Stimulated activated memory B cell treated with anti-CD40 and anti-IgM and Interleukin-4, amounts not matched to agents 10 μg/mL and 1 μg/mL and 100 μg/mL, for 72 hours (primary cell): ENCODE measurements around the gene HOXA11.

ENCODE experiments used
- ATAC-seq: fragments of 150-1000 bp; cut with Tn5 transposase; 2 replicates; pipeline ENCODE4 v1.10.0; 2021
- H3K27ac Mint-ChIP-seq: one replicate; pipeline ENCODE4 v1.8.0; 2022; ENCODE audit warnings: mild to moderate bottlenecking, mixed read lengths
- H3K27me3 Mint-ChIP-seq: one replicate; pipeline ENCODE4 v1.8.0; 2022; ENCODE audit warnings: mixed read lengths
- H3K36me3 Mint-ChIP-seq: one replicate; pipeline ENCODE4 v1.8.0; 2022; ENCODE audit warnings: mixed read lengths
- H3K4me1 Mint-ChIP-seq: one replicate; pipeline ENCODE4 v1.8.0; 2022; ENCODE audit warnings: mixed read lengths
- H3K4me3 Mint-ChIP-seq: one replicate; pipeline ENCODE4 v1.8.0; 2022; ENCODE audit warnings: mild to moderate bottlenecking, moderate library complexity, mixed read lengths
- H3K9me3 Mint-ChIP-seq: one replicate; pipeline ENCODE4 v1.8.0; 2022; ENCODE audit warnings: mixed read lengths

HOXA11 gene

DNA sequence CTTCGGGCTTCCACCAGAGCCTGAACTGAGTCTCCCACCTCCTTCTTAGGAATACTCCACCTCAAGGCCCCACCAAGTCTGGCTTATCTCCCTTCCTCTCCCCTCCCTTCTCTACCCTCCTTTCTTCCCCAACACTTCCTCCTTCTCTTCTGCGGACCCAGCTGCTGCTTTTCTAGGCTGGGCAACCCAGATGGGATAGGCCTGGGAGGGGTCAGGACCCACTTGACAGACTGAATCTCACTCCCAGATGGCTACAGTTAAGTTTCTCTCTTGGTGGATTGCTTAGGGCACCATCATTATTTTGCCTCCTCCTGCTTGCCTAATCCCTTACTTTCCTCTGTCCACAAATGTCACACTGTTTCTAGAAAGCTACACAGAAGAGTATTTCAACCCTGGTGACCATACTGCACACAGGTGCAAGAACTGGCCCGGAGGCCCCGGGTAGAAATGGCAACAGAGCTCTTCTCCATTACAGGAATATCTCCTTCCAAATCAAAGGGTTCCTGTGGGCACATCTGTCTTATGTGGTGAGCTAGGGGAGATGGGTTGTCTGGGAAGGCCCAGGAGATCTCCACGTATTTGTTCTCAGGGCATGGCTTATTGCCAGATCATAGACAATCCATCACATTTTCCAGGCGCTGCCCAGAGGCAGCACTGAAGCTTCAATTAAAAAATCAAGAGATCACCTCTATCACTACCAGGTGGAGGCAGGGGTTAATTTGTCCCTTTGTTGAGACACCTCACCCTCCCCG lies 5.1 kb upstream of the HOXA11 start:
- peaks cover 18% of the 10 kb centered on the region for H3K4me1 Mint-ChIP-seq
- H3K36me3 Mint-ChIP-seq: no peaks in the 10 kb centered on the region
- no peaks in the 10 kb centered on the region for H3K9me3 Mint-ChIP-seq
- H3K4me3 Mint-ChIP-seq: no peak overlapping the region
- no peak for ATAC-seq
- H3K27ac Mint-ChIP-seq: no peak overlapping the region
- peaks cover 90% of the 10 kb centered on the region for H3K27me3 Mint-ChIP-seq

DNA sequence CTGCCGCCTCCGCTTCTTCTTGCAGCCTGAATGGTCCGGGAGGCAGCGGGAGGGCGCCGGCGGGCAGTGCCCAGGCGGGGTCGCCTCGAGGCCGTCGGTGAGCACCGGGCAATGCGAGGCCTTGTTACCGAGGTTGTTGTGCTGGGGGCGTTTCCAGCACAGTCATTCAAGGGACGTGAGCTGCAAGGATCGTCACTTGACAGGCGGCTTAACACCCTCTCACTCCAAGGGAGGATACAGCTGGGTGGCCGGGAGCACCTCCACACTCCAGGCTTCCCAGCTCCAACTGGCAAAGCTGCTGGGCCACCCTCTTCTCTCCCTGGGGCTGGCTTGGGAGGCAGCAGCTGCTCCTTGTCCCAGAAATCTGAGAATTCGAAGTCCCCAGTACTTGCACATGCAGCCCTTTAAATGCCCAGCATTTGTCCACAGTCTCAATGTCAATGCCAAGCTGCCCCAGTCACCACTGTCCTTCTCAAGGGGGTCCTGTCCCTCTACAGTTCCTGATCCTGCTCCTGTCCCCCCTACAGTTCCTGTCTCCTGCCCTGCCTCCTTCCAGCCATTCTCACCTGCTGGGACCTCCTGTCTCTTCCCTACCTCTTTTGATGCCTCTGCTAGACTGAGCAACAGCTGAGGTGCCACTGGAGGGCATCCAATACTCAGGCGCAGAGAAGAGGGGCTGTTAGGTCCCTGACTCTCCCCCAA lies 4.4 kb upstream of the HOXA11 start:
- no peak overlapping the region for H3K4me3 Mint-ChIP-seq
- H3K9me3 Mint-ChIP-seq: no peaks in the 10 kb centered on the region
- peaks cover 92% of the 10 kb centered on the region for H3K27me3 Mint-ChIP-seq
- no peak for ATAC-seq
- no peak overlapping the region for H3K27ac Mint-ChIP-seq
- H3K36me3 Mint-ChIP-seq: no peaks in the 10 kb centered on the region
- H3K4me1 Mint-ChIP-seq: peaks cover 24% of the 10 kb centered on the region

DNA sequence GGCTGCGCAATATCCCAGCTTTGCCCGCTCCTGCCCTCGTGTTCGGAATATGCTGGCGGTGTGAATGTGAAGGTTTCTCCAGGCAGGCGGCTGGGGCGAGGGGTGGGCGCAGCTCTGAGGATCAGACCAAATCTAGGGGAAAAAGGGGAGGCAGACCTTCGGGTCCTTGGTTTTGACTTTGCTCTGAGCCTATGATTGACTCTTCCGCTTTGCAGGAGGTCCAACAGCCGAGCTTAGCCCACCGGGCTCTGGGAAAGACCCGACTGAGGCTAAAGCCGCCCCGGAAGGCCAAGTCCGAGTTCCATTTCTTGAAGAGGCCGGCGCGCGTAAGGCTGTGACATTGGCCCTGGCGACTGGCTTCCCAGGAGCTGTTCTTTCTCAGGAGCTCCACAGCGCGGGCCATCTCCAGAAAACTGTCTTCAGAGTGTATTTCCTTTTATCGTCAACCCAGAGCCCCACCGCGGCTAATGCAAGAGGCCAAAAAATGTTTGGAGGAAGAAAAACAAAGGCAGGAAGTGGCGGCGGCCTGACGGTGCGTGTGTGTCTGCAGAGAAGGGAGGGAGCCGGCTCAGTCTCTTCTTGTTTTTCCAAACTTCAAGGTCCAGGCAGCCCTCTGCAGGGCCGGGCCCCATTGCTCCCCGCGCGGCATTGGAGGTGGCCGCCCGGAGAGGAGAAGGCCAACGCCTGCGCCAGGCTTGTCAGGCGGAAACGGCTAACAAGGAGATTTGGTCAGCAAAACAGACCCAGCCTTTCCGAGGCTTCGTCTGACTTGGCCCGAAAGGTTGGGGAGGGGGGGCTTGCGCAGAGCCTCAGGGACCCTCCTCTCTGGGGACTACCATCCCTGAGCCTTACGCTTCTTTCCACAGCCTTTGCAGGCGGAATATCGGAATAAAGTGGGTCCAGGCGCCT lies 3.6 kb upstream of the HOXA11 start:
- Mint-ChIP-seq H3K27me3 (peaks cover 91% of the 10 kb centered on the region), H3K9me3 (no peaks in the 10 kb centered on the region), H3K27ac (no peak overlapping the region), H3K36me3 (no peaks in the 10 kb centered on the region), H3K4me1 (peaks cover 24% of the 10 kb centered on the region), H3K4me3 (peak overlapping the region; percentile 52)
- ATAC-seq: no peak

DNA sequence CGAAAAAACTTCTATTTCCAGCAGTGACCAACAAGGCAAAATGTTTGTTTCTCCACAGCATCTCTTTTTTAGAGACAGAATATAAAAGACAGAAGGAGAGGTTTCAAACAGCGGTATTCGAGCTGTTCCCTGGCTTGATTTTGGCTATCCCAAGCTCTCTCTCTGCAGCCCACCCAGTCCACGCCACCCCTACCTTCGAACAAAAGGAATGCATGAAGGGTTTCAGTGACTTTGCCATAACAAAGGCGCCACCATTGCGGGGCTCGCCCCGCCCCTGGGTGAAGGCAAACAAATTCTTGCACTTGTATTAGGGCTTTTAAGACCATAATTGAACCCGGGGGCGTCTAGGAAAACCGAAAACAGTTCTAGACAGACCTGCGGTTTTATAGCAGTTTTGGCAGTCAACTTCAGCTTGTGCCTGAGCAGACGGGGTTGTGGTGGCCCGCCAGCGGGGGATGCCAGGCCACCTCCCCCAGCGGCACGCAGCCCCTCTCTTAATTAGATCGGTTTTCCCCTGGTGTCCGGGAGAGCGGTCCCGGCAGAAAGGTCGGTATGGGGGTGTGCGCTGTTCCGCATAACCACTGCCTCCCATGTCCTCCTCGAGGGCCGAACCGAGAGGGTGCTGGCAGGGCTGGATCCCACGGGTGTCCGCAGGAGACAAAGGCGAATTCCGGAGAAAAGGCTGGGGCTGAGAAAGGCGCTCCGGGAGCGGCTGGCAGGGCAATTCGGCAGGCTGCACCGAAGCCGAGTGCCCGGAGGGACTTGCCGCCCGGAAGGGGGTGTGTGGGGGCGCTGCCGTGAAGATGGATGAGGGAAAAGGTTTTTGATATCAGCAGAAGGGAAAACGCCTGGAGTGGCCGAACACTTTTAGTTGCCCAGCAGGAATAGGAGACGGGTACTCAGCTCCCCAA lies 2.7 kb upstream of the HOXA11 start:
- peaks cover 28% of the 10 kb centered on the region for H3K4me1 Mint-ChIP-seq
- no peaks in the 10 kb centered on the region for H3K36me3 Mint-ChIP-seq
- H3K9me3 Mint-ChIP-seq: no peaks in the 10 kb centered on the region
- peaks cover 92% of the 10 kb centered on the region for H3K27me3 Mint-ChIP-seq
- no peak for ATAC-seq
- no peak overlapping the region for H3K4me3 Mint-ChIP-seq
- no peak overlapping the region for H3K27ac Mint-ChIP-seq

DNA sequence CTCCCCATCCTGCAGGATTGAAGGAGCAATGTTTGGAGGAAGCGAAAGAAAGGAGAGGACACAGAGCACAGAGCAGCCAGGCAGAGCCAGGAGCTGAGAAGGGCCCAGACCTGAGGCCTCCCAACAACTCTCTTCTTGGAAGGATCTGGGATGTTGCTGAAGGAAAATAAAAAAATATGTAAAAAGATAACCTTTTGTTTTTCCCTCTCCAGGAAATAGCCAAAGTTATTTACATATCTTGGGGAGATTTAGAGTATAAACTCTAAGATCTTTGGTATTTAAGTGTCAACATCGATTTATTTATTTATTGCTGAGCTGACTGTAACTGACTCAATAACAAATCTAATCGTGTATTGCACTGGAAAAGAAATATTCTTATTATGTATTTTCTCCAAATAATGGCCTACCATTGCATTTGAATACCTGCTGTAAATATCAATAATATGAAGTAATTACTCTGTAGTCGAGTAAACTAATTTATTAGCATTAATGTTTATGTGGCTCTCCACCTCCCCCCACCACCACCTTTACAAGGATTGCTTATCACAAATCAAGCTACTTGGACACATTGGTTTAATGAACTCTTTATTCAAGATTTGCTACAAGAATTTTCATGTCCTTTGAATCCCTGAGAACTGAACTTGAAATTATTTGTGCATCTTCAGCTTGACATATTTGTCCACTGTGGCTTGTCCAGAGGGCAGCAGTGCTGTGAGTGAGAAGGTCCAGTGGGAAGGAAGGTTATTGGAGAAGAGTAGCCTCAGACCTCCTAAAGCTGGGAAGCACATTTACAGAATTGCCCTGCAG lies 1.8 kb upstream of the HOXA11 start:
- peaks cover 29% of the 10 kb centered on the region for H3K4me1 Mint-ChIP-seq
- H3K4me3 Mint-ChIP-seq: no peak overlapping the region
- no peaks in the 10 kb centered on the region for H3K36me3 Mint-ChIP-seq

DNA sequence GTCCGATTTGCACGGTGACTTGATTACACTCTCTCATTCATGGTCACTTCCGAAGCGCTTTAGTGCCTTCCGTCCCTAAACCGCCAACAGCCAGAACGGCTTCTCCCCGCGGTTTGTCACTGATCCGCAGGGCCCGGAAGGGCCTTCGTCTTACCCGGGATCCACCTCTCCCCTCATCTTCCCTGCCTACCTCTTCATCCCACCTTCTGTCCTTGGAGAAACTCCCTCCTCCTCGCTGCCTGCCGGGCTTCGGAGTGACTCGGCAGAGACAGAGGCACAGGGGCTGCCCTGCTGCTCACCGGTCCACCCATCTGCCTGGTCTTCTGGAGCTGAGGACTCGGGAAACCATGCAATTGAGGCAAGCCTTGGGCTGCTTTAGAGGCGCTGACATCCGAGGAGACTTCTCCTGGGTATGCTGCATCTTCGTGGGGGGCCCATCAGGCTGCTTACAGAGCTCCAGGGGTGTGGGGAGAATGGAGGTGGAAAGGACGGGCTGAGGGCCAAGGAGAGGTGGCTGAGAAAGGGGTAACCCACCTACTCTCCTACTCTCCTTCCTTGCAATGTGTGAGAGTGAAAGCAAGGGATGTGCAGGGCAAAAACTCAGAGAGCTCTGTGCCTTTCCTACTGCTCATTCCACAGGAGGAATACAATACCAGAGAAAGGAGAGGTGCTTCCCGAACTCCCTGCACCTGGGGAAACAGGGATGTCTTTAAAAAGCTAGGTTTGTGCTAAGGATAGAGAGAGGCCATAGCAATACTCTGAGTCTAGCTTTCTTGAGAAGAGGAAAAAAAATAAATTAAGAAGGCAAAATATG lies 1.0 kb upstream of the HOXA11 start:
- no peak for ATAC-seq
- Mint-ChIP-seq H3K9me3 (no peaks in the 10 kb centered on the region), H3K27ac (no peak overlapping the region), H3K27me3 (peaks cover 94% of the 10 kb centered on the region), H3K4me3 (no peak overlapping the region), H3K36me3 (no peaks in the 10 kb centered on the region), H3K4me1 (peaks cover 29% of the 10 kb centered on the region)

More for the DNA sequence above, 1.8 kb upstream of the HOXA11 start:
- H3K27ac Mint-ChIP-seq: no peak overlapping the region
- H3K9me3 Mint-ChIP-seq: no peaks in the 10 kb centered on the region
- no peak for ATAC-seq
- peaks cover 94% of the 10 kb centered on the region for H3K27me3 Mint-ChIP-seq

DNA sequence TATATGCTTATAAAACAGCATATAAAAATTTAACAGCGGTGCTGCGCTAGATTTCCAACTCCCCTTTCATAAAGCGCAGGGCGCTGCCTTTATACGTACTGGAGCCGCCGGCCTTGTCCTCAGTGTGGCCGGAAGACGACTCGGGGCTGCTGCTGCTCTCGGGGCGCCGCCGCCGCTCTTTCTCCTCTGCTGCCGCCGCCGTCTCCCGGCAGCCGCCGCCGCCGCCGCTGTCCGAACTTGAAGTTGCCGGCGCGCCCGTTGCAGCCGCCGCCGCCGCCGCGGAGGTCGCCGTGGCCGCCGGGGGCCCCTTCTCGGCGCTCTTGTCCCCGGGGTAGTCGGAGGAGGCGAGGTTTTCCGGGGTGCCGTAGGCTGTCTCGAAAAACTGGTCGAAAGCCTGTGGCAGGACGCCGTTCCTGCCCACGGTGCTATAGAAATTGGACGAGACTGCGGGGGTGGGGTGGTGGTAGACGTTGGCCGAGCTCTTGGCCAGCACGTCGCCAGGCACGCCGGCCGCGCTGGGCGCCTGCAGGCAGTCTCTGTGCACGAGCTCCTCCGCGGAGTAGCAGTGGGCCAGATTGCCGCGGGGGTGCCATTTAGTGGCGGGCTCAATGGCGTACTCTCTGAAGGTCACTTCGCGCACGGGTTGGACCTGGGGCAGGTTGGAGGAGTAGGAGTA lies 557 bp downstream of the HOXA11 start:
- no peak overlapping the region for H3K27ac Mint-ChIP-seq
- H3K27me3 Mint-ChIP-seq: peaks cover 94% of the 10 kb centered on the region
- H3K4me1 Mint-ChIP-seq: peaks cover 40% of the 10 kb centered on the region
- H3K9me3 Mint-ChIP-seq: no peaks in the 10 kb centered on the region
- ATAC-seq: no peak
- peak overlapping the region; percentile 22 for H3K4me3 Mint-ChIP-seq
- H3K36me3 Mint-ChIP-seq: no peaks in the 10 kb centered on the region

DNA sequence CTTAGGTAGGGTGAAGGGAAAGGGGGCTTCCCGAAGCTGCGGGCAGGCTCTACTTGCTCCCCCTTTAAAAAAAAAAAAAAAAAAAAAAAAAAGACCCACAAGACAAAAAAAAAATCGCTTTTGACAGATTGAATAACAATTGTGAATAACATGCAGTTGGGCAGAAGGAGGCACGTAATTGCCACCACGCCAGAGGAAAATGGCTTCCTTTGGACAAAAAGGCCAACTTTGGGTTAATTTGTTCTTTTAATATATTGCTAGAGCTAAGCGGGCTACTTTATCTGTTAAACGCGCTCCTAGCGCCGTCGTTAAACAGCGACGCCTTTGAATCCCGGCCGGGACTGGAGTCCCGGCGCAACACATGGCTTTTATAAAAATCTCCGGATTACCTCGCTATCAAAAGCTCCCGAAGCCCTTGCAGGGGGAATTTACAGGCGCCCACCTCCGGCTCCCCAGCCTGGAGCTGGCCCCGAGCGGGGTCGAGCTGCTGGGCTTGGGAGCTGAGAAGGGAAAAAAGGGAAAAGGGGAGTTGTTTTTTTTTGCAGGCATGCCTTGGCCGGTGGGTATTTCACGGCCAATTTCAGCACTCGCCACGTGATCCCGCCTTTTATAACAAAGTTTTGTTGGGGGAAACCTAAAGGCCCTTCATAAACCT lies 1.2 kb downstream of the HOXA11 start:
- no peaks in the 10 kb centered on the region for H3K36me3 Mint-ChIP-seq
- H3K27ac Mint-ChIP-seq: no peak overlapping the region
- H3K27me3 Mint-ChIP-seq: peaks cover 94% of the 10 kb centered on the region
- ATAC-seq: no peak
- no peak overlapping the region for H3K4me3 Mint-ChIP-seq
- no peaks in the 10 kb centered on the region for H3K9me3 Mint-ChIP-seq
- H3K4me1 Mint-ChIP-seq: peaks cover 36% of the 10 kb centered on the region

DNA sequence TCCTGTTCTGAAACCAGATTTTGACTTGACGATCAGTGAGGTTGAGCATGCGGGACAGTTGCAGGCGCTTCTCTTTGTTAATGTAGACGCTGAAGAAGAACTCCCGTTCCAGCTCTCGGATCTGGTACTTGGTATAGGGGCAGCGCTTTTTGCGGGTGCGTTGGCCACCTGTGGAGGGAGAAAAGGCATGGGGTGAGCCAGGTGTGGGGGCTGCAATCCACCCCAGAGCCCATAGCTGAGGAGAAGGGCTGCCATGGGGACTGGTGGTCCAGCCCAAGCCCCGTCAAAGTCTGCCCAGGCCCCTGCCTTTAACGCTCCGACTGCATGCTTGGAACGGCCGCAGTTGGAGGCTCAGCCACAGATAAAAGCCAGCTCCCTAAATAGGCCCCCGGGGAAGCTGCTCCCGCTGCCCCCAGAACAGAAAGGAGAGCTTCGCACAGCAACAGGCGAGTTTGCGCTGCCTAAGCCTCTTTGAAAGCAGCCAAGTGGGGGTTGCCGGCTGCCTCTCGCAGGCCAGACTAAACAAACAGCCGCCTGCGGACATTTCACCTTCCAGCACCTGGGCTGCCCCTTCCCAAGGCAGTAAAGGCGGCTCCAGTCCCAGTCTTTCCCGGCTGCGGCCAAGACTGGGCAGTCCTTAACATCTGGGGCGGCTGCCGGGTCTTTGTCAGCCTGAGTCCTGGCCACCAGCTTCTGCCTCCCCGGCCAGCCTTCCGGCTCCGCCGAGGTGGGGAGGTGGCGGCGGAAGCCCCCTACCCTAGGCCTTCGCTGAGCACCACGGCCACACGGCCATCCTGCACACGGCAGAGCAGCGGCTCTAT lies 2.0 kb downstream of the HOXA11 start:
- Mint-ChIP-seq H3K36me3 (no peaks in the 10 kb centered on the region), H3K4me3 (peak overlapping the region; percentile 14), H3K9me3 (no peaks in the 10 kb centered on the region), H3K27ac (no peak overlapping the region), H3K4me1 (peaks cover 28% of the 10 kb centered on the region), H3K27me3 (peaks cover 94% of the 10 kb centered on the region)
- ATAC-seq: no peak

DNA sequence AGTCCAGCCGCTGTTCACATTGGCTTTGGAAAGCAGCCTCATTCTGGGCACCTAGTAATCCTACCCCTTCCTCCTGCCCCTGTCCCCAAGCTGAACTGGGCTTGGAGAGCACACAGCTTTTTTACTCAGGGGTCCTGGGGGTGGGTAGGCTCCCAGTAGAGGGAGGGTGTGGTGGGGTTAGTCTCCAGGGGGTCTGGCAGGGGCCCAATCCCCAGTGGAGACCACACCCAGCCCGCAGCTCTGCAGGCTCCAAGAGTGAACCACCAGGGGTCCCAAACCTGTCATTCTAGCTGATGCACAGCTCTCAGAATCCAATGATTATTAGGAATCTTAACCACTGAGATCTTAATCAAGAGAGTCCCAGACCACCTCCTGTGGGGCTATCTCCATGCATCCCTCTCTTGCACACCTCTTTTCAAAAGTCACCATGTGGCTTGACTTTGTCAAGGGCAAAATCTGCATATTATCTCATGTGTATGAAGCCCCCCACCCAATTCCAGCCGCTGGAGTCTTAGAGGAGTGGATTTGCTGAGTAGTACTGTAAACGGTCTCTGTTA lies 2.7 kb downstream of the HOXA11 start:
- Mint-ChIP-seq H3K4me1 (peaks cover 24% of the 10 kb centered on the region), H3K4me3 (no peak overlapping the region), H3K27ac (no peak overlapping the region), H3K36me3 (no peaks in the 10 kb centered on the region), H3K9me3 (no peaks in the 10 kb centered on the region), H3K27me3 (peaks cover 94% of the 10 kb centered on the region)
- ATAC-seq: no peak

DNA sequence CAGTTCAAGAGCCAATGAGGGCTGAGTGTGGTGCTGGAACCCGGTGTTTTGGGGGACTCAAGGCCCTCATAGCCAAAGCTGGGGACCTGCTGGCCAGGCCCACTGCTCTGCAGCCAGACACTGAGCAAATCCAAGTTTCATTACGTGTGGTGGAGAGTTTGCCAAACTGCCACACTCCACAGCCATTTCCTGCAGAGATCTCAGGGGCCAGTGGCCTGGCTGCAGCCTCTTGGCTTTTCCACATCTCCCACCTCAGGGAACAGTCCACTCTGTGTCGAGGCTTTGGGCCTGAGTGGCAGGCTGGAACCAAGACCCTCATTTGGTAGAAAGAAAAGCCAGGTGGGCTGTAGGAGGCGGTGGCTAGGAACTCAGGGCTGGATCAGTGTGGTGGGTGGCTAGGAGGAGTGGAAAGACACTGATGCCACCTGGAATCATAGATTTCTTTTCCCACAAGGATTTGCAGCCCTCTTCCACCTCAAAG lies 3.2 kb downstream of the HOXA11 start:
- no peaks in the 10 kb centered on the region for H3K9me3 Mint-ChIP-seq
- no peak for ATAC-seq
- no peak overlapping the region for H3K27ac Mint-ChIP-seq
- H3K27me3 Mint-ChIP-seq: peaks cover 94% of the 10 kb centered on the region
- H3K36me3 Mint-ChIP-seq: no peaks in the 10 kb centered on the region
- H3K4me3 Mint-ChIP-seq: no peak overlapping the region
- peaks cover 24% of the 10 kb centered on the region for H3K4me1 Mint-ChIP-seq
